HL-60 (cell line): ENCODE measurements around the gene ATF6B.

Source experiments
- CTCF ChIP-seq: IDR thresholded peaks from one replicate; pipeline ENCODE4 v1.5.1; 2011; ENCODE audit warnings: low read length, control low read depth, inconsistent platforms; ENCODE audit not compliant: insufficient read depth
- REST ChIP-seq: IDR thresholded peaks from 2 replicates; pipeline ENCODE4 v1.6.1; 2012; ENCODE audit warnings: low read depth; ENCODE audit not compliant: insufficient replicate concordance

DNA sequence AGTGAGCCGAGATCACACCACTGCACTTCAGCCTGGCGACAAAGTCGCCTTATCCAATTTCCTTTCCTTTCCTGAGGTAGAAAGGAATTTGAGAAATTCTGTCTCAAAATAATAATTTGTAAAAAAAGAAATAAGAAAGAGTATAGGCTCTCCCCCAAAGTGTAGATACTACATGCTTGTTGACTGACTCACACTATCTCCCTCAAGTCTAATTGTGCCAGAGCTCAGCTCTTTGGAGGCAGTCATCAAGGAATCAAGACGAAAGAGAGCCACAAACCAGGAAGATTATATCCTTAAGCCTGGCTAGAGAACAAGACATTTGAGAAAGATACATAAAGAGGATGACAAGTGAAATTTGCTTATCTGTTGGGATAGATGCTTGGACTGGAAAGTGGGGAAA is 5.7 kb upstream of the ATF6B start:
- TF ChIP-seq CTCF, result no peak
- no peak for TF ChIP-seq REST
